ENCODE measurements around the gene AMOTL1.

AMOTL1 gene

DNA sequence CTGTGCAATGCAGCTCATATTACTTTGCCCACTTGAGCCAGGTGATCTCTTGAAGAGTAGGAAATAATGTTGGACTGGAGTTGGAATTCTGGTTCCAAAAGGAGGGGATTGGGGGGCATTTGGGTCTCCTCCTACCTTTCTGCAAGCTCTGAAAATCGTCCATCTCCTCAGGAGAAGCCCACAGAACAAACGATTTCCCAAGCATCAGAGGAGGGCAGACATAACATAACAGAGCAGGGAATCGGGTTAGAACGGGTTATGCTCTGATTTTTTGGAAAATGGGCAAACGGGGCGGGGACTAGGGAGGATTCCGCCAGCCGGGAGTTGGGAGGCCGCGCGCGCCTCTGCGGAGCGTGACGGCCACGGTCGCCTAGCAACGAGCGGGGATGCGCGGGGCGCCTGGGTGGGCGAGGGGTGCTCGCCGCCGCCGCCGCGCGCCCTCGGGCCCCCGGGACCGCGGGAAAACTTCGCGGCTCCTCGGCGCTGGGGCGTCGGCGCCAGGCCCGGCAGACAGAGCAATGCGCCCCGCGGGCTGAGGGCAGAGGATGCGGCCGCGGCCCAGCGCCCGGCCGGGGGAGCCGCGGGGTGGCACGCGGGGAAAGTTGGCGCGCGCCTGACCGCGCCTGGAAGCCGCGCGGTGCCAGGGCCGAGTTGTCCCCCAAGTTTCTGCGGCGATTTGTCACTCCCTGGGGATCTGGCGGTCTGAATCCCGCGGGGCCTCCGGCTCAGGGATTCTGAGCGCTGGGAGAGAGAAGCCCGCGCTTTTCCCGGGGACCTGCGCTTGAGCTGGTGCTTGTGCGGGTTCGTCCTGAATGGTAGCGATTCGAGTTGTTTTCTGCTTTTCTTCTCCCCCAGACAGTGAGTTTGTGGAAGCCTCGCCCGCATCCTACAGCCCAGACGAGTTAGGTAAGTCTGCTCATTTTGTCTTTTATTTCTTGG lies 27.8 kb upstream of the AMOTL1 start:
- peak in 36 of 56 donors; percentile 8 to 67 (median 38) for DNase-seq

DNA sequence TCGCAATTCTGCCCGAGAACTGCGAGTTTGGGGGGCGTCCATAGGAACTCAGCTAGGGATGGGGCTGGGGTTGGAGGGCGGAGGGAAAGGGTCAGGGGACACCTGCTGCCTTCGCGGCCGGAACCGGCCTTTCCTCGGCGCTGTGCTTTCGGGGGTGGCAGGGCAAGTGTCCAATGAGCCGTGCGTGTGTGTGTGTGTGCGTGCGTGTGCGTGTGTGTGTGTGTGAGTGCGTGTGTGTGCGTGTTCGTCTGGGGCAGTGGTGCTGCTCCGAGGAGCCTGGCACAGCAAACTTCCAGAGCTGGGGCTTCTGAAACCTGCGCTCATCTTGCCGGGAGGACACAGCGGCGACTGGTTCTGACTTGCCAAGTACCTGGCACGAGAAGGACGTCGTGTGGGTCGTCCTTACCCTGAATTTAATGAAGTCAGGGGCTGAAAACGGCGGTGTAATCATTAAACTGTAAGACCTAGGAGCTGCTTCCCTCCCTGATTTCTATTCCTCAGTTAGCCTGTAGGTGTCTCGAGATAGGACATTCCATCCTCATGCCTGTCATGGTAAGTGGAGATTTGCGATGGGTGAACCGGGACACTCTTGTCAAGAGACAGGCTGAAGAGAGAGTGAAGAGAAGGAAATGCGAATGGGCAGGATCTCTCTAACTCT lies 27.0 kb upstream of the AMOTL1 start:
- peak in 20 of 56 donors; percentile 2 to 54 (median 21) for DNase-seq

DNA sequence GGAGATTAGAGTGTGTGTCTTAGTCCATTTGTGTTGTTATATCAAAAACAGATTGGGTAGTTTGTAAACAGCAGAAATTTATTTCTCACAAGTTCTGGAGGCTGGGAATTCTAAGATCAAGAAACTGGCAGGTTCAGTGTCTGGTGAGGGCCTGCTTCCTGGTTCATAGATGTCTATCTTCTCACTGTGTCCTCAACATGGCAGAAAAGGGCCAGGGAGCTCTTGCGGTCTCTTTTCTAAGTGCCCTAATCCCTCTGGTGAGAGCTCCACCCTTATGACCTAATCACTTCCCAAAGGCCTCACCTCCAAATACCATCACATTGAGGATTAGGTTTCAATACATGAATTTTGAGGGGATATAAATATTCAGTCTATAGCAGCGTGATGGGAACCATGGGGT lies 25.5 kb upstream of the AMOTL1 start:
- DNase-seq, result no peak

DNA sequence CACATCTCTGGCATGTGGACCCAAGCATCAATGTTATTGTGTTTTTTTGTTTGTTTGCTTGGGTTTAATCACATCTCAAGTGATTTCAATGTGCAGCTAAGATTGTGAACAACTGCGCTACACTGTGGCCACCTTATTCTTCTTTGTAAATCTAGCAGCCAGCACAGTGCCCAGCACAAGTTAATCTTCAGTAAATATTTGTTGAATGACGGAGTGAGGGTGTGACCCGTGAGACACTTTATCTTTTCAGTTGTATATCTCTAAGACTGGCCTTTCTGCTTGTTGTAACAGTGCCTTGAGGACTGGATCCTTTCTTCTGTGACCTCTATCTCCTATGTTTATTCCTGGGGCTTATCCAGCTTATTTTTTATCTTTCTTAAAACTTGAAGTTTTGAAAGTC lies 21.4 kb upstream of the AMOTL1 start:
- no peak for DNase-seq

DNA sequence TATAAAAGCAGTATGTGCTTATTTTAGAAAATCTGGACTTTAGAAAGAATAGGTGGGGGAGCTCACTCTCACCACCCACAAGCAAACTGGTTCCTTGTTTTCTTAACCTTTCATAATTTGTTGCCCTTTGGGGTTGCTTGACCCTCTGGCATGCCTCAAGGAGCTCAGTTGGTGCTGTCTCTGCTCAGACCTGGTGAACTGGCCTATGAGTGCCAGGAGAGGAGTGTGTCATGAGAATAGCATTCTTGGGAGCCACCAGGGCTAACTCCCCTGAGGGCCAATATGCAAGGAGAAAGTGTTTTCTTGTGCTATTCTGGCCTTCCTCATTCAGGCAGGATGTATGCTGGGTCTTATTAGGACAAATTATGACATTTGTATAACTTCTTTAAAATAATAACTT lies 21.0 kb upstream of the AMOTL1 start:
- no peak for DNase-seq

DNA sequence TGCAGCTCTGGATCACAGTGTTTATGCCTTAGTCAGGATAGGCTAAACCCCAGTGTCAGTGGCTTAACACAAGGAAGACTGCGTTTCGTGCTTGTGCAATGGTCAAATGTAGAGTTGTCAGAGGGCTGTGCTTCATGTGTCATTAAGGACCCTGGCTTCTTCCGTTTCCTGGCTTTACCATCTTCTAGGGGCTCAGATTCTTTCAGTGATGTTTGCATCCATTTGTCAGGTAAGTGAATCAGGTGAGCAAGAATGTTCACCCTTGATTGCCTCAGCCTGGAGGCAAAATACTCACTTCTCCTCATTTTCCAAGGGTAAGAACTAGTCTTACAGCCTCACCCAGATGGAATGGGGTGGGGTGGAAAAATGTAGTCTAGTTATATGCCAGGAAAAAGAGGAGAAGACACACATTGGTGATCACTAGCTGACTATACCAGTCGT lies 20.5 kb upstream of the AMOTL1 start:
- DNase-seq, result no peak

DNA sequence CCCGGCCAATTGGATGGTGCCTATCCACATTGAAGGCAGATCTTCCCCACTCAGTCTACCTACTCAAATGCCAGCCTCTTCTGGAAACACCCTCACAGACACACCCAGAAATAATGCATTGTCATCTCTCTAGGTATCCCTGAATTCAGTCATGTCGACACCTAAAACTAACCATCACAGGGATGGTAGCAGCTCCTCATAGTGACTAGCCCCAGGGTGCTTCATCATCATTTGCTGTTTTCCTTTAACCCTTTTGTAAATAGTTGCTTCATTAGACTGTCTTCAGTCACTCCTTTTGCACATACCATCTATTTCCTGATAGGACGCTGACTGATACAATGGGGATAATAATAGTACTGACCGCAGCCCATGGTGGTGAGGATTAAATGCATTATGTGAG lies 18.8 kb upstream of the AMOTL1 start:
- no peak for DNase-seq

DNA sequence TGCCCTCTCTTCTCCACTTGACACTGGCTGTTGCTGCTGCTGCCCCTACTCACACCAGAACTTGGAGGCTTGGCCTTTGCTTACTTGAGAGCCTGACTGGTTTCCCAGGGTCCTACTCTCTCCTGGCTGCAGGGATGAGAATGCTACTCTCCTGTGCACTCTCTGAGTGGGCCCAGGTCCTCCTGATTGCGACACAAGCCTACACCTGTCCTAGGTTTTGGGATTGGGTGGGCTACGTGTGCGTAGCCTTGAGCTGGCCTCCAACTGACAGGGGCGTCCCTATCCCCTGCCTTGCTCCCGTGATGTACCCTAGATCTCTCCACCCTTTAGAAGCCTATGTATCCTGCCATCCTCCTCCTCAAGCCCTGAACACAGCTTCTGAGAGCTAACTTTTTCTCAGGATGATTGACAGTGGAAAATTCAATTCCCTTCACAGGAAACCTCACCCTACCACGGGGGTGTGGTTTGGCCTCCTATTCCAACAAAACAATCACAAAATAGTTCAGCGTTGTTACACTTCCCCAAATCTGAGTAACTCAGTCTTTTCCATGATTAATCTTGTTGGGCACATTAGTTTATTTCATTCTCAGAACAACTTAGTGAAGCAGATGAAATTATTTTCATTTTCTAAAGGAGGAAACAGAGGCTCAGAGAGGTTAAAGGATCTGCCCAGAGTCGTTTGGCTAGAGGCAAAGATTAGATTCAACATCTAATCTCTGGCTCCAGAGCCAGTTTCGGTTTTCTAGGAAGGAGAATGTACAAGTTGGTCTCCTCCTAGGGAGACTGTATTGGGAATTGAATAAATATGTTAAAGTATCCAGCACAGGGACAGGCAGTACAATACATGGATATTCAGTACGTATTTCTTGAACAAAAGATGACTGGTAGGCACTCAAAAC lies 17.6 kb upstream of the AMOTL1 start:
- DNase-seq, result no peak

DNA sequence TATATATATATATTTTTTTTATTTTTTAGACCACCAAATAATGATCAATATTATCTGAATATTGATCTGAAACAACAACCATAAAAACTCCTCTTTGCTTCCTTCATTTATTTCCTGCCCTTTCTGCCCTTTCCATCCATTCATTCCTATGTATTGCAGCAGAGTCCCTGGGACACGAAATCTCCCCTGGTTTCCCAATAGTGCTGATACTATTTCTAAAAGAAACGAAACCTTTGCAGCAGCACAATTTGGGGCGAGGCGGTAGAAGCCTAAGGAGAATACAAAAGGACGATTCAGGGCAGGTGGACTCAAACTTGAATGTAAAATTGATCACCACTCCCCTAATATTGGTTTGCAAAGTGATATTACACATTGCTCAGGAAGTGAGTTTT lies 16.9 kb upstream of the AMOTL1 start:
- no peak for DNase-seq

DNA sequence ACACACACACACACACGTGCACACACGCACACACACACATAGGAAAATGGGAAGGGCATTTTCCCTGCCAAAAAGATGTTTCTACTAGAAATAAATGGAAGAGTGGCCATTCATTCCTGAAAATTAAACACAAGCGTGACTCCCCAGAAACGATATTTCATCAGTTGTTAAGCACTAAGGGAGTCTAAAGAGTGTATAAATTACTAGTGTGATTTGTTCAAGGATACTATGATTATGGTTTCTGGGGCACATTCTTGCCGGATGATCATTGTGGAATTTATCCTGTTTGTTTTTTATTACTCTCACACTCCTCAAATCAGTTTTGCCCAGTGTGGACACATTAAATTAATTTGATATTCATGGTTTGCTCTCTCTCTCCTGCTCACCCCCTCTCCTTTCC lies 16.4 kb upstream of the AMOTL1 start:
- DNase-seq, result no peak

DNA sequence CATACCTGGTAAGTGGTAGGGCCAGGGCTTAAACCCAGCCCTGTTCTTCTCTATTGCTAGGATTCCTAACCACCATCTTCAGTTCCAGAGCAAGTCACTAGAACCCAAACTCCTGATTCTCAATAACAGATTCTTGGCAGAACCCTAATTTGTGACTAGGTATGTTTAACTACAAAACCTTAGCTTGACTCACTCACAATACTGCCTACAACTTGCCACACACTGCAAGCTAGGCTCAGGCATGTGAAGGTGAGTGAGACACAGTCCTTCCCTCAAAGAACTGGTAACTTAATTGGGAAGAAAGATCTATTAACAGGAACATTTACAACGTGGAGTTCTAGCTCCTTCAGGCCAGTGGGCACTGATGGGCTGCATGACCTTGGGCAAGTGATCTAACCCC lies 14.5 kb upstream of the AMOTL1 start:
- DNase-seq, result no peak

DNA sequence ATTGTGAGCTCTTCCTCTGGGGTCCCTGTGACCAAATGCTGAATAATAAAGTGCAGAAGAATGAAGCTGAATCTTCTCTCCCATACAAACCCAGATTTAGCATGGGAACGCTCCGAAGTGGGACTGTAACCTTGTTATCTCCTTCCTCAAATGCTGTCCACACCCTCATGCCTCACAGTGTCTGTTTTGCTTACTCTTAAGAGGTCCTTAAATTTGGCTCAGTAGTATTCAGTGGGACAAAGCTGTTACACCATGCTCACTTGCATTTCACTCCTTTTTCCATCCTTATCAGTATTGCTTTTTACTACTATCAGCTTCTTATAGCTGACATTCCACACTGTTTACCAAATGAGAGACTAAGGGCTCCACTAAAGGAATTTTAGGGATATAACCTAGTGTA lies 13.8 kb upstream of the AMOTL1 start:
- no peak for DNase-seq

DNA sequence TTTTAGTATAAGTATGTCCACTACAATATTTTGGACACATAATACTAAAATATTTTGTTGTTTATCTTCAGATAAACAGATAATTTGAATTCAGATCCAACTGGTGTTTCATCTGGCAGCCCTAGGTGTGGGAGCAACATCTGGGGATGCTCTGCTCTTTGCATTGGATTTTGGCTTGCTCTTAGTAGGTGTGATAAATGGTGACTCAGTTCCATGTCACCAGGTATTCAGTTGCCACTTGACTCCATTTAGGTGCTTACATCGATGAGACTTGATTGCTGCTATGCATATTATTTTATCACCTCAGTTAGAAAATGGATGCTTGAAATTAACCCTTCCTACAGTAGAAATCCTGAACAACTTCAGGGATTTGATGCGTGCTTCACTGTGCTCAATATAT lies 13.3 kb upstream of the AMOTL1 start:
- no peak for DNase-seq

DNA sequence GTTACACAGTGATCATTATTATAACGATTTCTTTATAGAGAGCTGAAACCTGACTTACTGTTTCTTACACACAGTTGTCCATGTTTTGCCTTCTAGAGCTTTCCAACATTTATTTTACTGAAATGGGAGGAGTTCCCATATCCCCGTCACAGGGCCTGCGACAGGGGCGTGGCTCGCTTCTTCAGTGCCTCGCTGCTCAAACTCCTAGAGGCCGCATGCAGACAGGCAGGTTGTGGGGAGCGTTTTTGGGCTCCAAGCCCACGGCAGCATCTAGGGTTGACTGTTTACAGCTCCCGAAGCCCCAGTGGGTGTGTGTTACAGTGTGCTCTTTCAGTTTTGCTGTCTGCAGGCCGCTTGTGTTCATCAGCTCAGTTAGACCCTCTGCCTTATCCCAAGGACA lies 12.7 kb upstream of the AMOTL1 start:
- DNase-seq, result no peak

DNA sequence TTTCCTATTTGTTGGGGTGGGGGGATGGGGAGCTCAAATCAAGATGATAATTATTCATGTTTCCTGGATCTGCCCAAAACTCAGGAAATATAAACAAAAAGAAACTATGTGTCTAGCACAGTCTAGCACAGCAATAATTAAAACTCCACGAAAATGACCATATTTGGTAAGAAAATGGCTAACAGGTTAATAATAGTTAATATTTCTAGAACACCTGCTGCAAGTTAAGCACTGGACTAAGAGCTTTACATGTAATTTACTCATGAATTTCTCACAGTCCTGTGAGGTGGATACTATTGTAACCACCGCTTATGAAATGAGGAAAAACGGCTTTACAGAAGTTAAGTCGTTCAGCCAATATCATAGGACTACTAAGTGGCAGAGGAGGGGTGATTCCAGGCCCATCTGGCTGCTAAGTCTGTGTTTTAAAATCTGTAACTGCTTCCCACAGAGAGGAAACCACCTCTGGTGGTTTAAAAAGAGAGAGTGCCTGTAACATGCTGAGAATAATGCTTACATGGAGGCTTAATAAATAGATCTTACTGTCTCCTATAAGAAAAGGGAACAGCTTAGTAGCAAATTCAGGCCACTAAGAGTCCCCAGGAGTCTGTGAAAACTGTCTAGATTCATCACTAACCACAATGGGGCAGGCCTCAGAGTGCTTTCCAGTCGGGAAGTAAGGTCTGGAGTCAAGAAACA lies 11.0 kb upstream of the AMOTL1 start:
- no peak for DNase-seq

DNA sequence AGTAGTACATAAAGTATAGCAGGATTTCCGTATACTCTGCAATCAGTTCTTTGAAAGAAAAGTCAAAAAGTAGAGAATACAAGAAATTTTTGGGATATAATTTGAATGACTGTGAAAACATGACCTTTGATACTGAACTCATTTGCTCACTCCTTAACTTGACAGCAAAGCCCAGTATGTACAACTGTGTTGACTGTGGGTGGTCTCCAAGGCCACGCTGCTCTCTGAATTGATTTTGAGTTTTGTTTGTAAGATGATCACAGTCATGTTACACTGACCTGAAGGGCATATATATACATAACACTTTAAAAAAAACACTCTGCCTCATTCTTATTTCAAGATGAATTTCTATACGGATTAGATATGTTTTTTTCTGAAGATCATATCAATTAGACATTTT lies 9.5 kb upstream of the AMOTL1 start:
- no peak for DNase-seq

DNA sequence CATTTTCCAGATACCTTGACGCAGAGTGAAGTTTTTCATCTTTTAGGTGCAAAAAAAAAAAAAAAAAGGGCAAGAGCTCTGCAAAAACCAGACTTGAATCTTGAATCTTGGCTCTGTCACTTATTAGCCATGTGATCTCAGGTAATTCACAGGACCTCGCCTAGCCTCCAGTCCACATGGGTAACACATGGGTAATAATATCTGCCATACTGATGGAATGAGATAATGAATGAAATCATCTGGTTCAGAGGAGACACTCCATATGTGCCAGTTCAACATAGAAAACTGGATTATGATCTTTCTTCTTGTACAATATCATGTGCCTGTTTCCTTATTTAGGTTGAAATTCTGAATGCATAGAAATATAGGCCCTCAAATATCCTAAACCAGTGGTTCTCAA lies 8.6 kb upstream of the AMOTL1 start:
- DNase-seq, result no peak

DNA sequence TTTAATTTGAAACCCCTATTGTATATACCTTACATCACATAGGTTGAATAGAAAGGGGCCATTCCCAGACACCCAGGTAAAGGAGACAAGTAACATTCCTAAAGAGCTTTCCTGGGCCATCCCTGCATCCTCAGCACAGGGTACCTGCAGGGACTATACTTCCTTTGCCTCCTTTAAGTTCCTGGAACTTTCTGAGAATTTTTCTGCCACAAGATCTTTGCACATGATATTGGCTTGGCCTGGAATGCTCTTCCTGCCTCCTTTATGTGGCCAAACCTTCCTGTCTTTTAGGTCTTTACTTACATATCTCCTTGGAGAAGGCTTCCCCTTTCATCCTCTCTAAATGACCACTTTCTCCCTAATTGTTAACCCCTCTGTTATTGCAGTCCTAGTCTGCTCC lies 7.9 kb upstream of the AMOTL1 start:
- DNase-seq, result no peak

DNA sequence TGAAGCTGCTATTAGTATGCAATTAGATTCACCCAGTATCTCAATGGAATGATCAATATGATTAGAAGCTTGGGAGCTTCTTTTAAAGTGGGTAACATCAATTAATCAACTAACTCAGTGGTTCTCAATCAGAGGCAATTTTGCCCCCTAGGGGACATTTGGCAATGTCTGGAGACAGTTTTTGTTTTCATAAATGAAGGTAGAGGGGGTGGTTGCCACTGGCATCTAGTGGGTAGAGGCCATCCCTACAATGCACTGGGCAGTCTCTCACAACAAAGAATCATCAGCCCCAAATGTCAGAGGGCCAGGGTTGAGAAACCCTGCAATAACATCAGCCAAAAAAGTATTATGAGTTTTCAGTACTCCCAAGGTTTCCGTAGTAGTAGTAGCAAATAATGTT lies 5.9 kb upstream of the AMOTL1 start:
- no peak for DNase-seq

DNA sequence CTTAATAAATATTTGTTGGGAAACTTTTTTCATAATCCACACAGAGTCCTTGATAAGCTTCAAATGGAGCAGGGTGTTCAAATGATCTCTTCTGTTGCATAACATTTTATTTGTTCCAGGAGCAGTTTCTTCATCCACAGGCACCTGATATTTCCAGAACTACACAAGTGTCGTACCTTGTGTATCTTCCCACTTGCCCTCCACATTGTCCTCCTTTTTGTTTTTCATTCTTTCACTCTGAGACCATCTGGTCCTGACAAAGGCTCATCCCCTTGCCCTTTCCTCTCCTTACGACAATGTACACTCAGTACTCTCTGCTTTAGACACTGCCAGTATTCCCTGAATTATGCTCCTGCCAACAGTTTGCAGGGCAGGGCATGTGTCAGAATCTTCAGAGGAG lies 5.2 kb upstream of the AMOTL1 start:
- DNase-seq, result no peak

DNA sequence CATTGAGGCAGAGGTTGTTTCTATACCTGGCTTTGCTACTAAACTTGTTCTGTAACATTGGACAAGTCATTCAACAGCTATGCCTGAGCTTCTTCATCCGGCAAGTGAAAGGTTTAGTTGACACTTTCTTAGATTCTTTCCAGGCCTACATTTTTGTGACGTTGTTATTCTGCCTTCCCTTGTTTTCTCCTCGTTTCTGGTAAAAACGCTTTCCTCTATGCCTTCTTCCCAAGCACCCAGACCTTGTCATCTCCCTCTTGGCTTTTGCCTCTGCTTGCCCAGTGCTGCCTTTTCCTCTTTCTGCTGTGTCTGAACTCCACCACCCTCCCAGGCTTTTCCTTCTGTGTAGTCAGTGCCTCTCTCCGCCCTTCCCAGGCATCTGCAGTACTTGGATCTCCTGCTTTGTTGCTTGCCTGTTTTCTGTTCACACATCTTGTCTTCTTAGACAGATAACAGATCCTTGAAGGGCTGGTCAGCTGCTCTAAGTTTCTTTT lies 1.4 kb upstream of the AMOTL1 start:
- DNase-seq, result no peak
